ENCODE measurements around the gene NOP10. TPM values are rescaled to one million over a fixed set of nuclear protein-coding genes. Genes with fewer than 3 reads are reported as not detected.
A peak's percentile ranks its signal among the peaks of the same experiment; 100 is the strongest.
"Not testable (repeated sequence)": the region's sequence is repeated elsewhere in the genome, so short reads cannot be mapped to it uniquely, and the experiment has no call there.

NOP10 gene
- total RNA-seq, 1 donor from 2014 or later, result 200 TPM

GRCh38 chr15:34349769-34350168, 6.8 kb upstream of the NOP10 start:
- no peak for TF ChIP-seq CTCF (IDR thresholded peaks at IDR 0.05)
- H3K9me3 Mint-ChIP-seq (ENCODE audit: unreplicated experiment), result no peaks in the 10 kb centered on the region
- H3K4me1 Mint-ChIP-seq (ENCODE audit: unreplicated experiment), result no peaks in the 10 kb centered on the region
- peak; percentile 57 for DNase-seq (ENCODE audit: extremely low spot score, unreplicated experiment)
- H3K4me3 Mint-ChIP-seq (ENCODE audit: unreplicated experiment), result no peak overlapping the region
- H3K36me3 Mint-ChIP-seq (ENCODE audit: unreplicated experiment), result no peaks in the 10 kb centered on the region
- H3K27me3 Mint-ChIP-seq (ENCODE audit: unreplicated experiment), result no peaks in the 10 kb centered on the region
- H3K27ac Mint-ChIP-seq (ENCODE audit: unreplicated experiment), result no peak overlapping the region

- peak; percentile 74 for DNase-seq (ENCODE audit: extremely low spot score, unreplicated experiment)
- Mint-ChIP-seq H3K4me3 (ENCODE audit: unreplicated experiment) (no peak overlapping the region), H3K9me3 (ENCODE audit: unreplicated experiment) (no peaks in the 10 kb centered on the region), H3K36me3 (ENCODE audit: unreplicated experiment) (no peaks in the 10 kb centered on the region), H3K27ac (ENCODE audit: unreplicated experiment) (no peak overlapping the region), H3K4me1 (ENCODE audit: unreplicated experiment) (no peaks in the 10 kb centered on the region), H3K27me3 (ENCODE audit: unreplicated experiment) (no peaks in the 10 kb centered on the region)
- no peak for TF ChIP-seq CTCF (IDR thresholded peaks at IDR 0.05)
Measured at GRCh38 chr15:34348735-34349300, 5.9 kb upstream of the NOP10 start.

GRCh38 chr15:34347951-34348638, 5.2 kb upstream of the NOP10 start:
- Mint-ChIP-seq H3K9me3 (ENCODE audit: unreplicated experiment) (no peaks in the 10 kb centered on the region), H3K27ac (ENCODE audit: unreplicated experiment) (no peak overlapping the region), H3K36me3 (ENCODE audit: unreplicated experiment) (no peaks in the 10 kb centered on the region), H3K4me3 (ENCODE audit: unreplicated experiment) (no peak overlapping the region), H3K4me1 (ENCODE audit: unreplicated experiment) (no peaks in the 10 kb centered on the region), H3K27me3 (ENCODE audit: unreplicated experiment) (no peaks in the 10 kb centered on the region)
- peak; percentile 66 for DNase-seq (ENCODE audit: extremely low spot score, unreplicated experiment)
- no peak for TF ChIP-seq CTCF (IDR thresholded peaks at IDR 0.05)

- H3K27me3 Mint-ChIP-seq (ENCODE audit: unreplicated experiment); H3K4me3 Mint-ChIP-seq (ENCODE audit: unreplicated experiment); H3K27ac Mint-ChIP-seq (ENCODE audit: unreplicated experiment); H3K9me3 Mint-ChIP-seq (ENCODE audit: unreplicated experiment): not testable (repeated sequence)
- H3K36me3 Mint-ChIP-seq (ENCODE audit: unreplicated experiment), result peaks cover 15% of the 10 kb centered on the region
- H3K4me1 Mint-ChIP-seq (ENCODE audit: unreplicated experiment), result peaks cover 35% of the 10 kb centered on the region
- peak; percentile 74 for DNase-seq (ENCODE audit: extremely low spot score, unreplicated experiment)
Measured at GRCh38 chr15:34342213-34342736, 661 bp downstream of the NOP10 start.

- DNase-seq (ENCODE audit: extremely low spot score, unreplicated experiment), result no peak
- no peak overlapping the region for H3K4me3 Mint-ChIP-seq (ENCODE audit: unreplicated experiment)
Measured at GRCh38 chr15:34341381-34342212, 1.3 kb downstream of the NOP10 start.

More at GRCh38 chr15:34341381-34342212, 1.3 kb downstream of the NOP10 start:
- Mint-ChIP-seq H3K4me1 (ENCODE audit: unreplicated experiment) (peaks cover 39% of the 10 kb centered on the region), H3K27me3 (ENCODE audit: unreplicated experiment) (no peaks in the 10 kb centered on the region), H3K36me3 (ENCODE audit: unreplicated experiment) (peaks cover 15% of the 10 kb centered on the region), H3K9me3 (ENCODE audit: unreplicated experiment) (no peaks in the 10 kb centered on the region), H3K27ac (ENCODE audit: unreplicated experiment) (no peak overlapping the region)
- TF ChIP-seq CTCF (IDR thresholded peaks at IDR 0.05), result no peak

Data from osteocyte (in vitro differentiated cells).